Non-pigmented ciliary epithelial cell (primary cell): ENCODE measurements around the gene DHX58.

Experiments
- DNase-seq: peaks from one replicate; pipeline ENCODE4 v3.0.0-alpha.2; 2010; ENCODE audit warnings: low read depth

DHX58 gene

GRCh38 chr17:42129109-42129837 lies 16.8 kb upstream of the DHX58 start:
- DNase-seq = no peak

DNA sequence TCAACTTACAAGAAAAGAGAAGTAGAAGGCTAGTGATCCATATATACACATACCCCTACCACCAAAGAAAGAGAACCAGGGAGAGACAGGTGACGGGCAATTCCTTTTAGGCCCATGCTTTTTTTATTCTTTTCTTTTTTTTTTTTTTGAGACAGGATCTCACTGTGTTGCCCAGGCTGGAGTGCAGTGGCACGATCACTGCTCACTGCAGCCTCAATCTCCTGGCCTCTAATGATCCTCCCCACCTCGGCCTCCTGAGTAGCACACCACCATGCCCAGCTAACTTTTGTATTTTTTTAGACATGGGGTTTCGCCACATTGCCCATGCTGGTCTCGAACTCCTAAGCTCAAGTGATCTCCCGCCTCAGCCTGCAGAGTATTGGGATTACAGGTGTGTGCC lies 14.9 kb upstream of the DHX58 start:
- no peak for DNase-seq

DNA sequence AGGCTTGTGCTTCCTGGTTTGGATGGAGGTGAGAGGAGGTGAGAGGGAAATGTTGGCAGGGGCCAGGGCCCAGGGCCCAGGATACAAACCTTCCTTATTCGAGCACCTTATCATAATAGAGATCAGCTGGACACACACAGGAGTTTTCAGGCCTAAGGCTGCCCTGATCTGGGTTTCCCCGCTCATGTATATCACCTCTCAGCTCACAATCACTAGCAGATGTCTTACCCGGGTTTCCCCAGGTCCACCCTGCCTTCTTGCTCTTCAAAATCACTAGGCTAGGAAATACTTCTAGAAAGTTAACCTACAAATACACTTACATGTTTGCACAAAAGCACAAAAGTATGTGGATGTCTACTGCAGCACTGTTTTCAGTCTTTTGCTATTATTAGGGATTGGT lies 14.3 kb upstream of the DHX58 start:
- no peak for DNase-seq

GRCh38 chr17:42125565-42125964 lies 13.1 kb upstream of the DHX58 start:
- no peak for DNase-seq

- no peak for DNase-seq
Observed at GRCh38 chr17:42124256-42124655, 11.7 kb upstream of the DHX58 start.

- no peak for DNase-seq
Observed at GRCh38 chr17:42122371-42123303, 10.1 kb upstream of the DHX58 start, which contains the start of gene HSPB9. HSPB9 (plus strand) TSS chr17:42122804; CDS start chr17:42122851, 47 bp downstream.

DNA sequence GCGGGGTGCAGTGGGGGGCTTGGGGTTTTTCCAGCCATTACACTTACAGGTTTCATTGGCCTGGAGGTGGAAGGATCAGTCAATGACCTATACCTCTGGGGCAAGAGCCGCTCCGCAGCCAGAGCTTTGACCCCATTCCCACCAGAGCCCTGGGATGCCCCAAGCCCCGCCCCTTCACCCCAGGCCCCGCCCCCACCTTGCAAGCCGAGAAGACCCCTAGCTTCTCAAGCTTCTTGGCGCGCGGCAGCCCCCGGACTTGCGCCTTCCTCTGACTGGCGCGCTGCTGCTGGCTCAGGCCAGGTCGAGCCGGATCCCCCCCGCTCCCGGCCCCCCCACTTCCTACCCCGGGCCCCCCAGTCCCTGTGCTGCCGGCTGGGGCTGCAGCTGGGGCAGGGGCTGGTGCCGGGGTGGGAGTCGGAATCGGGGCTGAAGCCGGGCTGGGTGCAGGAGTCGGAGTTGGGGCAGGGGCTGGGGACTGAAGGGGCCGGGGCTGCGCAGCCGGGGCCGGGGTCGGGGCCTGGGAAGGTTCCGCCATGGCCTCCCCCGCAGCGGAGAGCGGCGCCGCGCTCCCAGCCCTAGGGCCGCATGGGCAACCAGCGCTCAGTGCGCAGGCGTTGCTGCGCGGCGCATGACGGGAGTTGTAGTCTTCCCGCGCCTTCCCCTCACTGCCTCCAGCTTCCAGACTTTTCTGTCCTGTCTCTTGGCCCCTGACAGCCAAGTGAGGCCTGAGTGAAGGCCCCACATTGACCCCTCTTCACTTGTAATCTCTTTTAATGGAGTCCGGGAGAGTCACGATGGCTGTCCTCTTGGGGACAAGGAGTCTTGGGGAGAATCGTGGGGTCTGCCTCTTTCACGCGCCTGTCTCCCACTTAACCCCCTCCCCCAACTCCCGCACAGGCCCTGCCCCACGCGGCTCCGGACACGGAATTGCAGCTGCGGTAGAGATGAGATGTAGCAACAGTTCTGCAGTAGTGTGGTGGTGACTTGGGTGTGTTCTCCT lies 8.6 kb upstream of the DHX58 start, which contains the start of gene KAT2A:
Gene KAT2A (minus strand): TSS at position 598 of the 1,000 bp plus-strand sequence. CDS start 63 bp downstream, at position 535.
- no peak for DNase-seq

GRCh38 chr17:42120161-42120769 lies 7.8 kb upstream of the DHX58 start:
- no peak for DNase-seq

DNA sequence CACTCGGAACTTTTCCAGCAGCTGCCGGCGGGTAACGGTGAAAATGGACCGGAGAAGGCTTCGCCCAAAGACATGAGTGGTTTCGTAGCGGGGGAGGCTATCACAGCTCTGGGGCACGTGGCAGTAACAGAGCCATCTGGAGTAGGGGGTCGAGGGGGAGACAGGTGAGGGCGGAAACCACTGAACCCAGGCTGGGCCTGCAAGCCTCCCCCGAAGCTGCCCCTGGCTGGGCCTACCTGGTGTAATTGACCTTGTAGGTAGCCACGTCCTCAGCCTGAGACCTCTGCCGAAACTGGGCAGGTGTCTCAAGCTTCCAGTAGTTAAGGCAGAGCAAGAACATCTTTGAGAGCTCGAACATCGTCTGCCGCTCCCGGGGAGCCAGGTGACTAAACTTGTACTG lies 6.8 kb upstream of the DHX58 start:
- DNase-seq = no peak

- DNase-seq = no peak
Observed at GRCh38 chr17:42118545-42118944, 6.0 kb upstream of the DHX58 start.

DNA sequence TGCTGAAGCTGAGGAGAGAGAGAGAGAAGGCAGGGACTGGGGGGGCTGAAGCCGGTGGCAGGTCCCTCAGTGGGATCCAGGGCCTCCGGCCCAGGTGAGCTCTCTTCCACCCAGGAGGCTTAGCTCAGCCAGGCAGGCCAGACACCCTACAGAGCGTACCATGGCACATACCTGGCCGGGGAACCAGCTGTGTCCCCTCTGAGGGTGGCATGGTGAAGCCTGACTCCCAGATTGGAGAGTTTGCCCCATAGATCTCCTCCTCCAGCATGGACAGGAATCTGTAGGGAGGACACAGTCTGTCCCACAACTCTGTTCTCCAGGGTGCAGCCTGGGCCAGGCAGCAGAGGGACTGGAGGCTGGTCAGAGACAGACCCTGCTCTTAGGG lies 5.6 kb upstream of the DHX58 start:
- no peak for DNase-seq

DNA sequence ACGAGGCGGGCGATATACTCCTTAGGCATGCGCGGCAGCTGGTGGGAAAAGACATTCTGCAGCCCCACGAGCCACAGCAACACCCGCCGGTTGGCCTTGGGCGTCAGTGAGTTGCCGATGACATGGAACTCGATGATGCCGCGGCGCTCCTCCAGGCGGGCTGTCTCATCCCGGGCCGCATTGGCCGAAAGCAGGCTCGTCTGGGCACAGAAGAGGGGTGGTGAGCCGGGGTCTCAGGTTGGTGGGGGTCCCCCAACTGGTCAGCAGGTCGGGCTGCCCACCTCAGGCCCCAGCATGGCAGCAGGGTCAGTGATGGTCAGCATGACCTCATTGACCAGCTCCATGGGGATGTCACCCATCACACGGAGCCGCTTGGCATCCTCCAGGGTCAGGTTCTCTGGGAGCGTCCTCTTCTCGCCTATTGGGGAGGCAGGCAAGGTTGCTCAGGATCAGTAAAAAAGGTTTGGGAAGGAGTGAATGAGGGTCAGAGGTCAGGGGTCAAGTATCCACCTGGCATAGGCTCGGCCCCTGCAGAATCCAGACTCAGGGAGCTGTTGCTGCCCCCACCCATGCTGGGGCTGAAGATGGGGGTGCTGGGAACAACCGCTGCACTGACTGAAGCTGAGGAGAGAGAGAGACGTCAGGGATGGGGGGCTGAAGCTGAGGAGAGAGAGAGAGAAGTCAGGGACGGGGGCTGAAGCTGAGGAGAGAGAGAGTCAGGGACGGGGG lies 5.0 kb upstream of the DHX58 start:
- DNase-seq = no peak

DNA sequence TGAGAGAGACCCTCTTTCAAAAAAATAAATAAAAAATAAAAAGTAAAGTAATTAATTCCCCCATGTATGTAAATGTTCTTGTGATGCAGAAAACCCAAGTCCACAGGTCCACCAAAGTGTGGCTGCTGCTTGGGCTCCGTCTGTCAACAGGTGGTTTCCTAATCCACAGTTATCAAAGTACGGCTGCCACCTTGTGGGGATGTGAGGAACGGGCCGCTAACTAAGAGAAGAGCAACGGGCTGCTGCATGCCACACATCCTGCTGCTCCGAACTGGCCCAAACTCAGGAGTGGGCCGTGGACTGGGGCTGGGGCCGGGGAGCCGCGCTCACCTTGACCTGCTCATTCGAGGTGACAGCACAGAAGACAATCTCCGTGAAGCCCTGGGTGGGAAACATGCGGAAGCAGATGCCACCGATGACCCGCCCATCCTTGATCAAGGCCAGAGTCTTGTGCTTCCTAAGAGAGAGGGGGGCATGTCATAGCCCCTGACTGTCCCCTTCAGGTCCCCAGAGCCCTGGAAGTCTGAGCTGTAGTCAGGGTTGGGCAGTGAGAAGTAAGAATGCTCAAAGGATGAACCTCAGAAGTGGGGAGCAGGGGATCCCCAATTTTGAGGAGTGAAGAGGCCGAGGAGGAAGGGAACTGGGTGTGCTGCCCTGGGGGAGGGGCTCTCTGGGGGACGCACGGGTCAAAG lies 4.3 kb upstream of the DHX58 start:
- no peak for DNase-seq

DNA sequence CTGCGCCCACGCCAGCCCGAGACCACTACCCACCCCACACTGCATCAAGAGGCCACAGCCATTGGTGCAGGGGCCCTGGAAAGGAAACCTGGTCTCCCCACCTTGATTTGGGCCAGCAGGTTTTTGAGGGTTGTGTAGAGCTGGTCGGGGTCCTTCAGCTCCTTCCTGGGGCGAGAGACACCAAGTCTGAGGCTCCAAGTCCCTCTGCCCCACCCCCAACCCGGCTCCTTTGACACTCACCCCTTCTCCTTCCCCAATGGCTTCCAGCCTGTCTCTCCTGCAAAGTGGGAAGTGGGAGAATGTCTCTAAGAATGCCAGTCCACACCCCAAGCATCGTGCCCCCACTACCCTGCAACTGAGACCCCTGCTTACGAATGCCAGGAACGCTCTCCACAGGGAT lies 1.6 kb upstream of the DHX58 start:
- DNase-seq = no peak

DNA sequence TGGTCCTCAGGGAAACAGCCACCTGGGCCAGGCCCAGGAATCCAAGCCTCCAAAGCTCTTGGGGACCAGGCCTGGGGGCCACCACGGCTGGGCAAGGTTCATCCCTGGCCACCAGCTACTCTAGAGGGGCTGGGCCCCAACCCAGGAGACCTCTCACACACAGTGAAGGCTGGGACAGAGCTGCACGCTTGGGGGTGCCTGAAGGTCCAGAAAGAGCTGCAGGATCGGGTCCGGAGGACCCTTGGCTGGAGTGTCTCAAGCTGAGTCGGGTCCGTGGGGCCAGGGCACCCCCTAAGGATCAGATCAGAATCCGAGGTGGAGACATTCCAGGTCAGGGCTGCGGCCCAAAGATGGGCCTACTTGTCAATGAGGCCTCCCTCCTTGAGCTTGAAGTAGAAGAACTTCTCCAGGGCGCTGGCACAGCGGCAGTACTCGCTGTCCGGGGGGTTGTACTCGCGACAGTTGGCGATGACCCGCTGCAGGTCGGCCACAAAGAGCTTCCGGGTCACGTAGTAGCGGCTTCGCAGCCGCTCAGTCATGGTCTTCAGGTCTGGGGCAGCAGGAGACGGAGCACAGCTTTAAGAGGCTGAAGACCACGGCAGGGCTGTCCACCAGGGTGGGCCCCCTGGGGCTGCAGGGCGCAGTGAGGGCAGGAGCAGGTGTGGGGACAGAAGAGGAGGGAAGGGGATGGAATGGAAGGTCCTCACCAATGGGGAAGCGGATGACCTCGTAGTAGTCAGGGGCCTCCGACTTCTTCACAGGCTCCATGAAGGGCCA lies 967 bp upstream of the DHX58 start:
- DNase-seq = no peak

DNA sequence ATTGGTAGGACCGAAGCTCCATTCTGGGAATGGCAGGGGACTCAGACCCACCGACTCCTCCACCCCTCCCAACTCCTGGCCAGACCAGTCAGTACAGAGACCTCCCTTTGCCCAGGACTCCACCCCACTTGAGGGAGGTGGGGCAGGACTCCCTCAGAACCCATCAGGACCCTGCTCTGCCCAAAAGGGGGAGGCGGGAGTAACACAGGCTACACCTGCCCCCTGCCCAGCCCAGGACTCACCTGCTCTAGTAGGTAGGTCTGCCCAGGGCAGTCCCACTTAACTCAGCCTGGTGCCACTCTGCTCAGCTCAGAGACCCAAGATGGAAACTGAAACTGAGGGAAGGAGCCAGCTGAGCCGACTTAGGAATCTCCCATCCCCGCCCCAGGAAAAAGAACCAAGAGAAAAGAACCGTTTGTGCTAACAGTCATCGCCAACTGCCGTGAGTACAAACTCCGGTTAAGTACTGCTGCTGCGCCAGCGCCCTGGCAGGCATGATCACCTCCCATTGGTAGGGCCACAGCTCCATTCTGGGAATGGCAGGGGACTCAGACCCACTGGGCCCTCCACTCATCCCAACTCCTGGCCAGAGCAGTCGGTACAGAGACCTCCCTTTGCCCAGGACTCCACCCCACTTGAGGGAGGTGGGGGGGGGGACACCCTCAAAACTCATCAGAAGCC lies 503 bp downstream of the DHX58 start:
- no peak for DNase-seq

- no peak for DNase-seq
Observed at GRCh38 chr17:42111265-42111636, 1.3 kb downstream of the DHX58 start.
